ENCODE results near the gene LMAN1L. TPM values are rescaled to one million over a fixed set of nuclear protein-coding genes. Genes with fewer than 3 reads are reported as not detected.

Gene LMAN1L
- total RNA-seq, 1 donor from 2014 or later = not detected

DNA sequence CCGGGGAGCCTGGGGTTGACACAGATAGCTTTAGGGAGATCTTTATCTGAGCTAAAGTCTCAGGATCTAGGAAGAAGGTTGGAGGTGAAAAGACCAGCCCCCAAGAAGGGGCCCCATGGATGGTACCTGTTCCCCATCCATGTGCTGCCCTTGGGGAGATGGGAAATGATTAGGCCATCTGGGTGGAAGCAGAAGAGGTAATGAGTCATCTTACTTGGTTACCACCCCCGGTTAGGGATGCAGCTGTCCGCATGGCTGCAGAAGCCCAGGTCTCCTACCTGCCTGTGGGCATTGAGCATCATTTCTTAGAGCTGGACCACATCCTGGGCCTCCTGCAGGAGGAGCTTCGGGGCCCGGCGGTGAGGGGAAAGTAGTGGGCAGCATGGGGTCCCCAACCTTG lies 10.7 kb downstream of the LMAN1L start:
- Histone ChIP-seq H3K36me3 (no peaks in the 10 kb centered on the region), H3K27me3 (no peaks in the 10 kb centered on the region), H3K27ac (no peak overlapping the region), H3K4me3 (no peak overlapping the region), H3K9me3 (no peaks in the 10 kb centered on the region), H3K4me1 (peaks cover 7% of the 10 kb centered on the region)
- no peak for TF ChIP-seq POLR2AphosphoS5 (IDR thresholded peaks at IDR 0.05; ENCODE audit: insufficient read depth in 1 of 2, low read depth in 1 of 2)
- intact Hi-C loops (cut with DNase I) = no loop called here
- DNase-seq (ENCODE audit: extremely low spot score in 2 of 2) = no peak

DNA sequence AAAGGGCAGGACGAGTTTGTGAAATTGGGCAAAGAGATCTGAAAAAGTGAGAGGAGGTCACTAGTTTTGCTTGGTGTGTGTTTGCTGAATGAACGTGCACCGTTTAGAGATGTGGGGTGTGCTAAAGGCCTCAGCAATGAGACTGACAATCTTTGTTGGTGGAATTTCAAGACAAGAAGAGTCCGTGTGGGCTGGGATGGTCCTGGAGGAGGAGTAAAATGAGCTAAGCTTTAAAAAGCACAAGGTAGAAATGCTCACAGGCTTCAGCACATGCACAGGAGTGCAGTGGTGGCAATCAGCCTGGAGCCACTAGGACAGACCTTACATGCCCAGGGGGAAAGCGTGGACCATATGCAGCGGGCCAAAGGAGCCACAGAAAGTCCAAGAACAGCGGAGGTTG lies 12.3 kb downstream of the LMAN1L start:
- intact Hi-C loops (cut with DNase I) = no loop called here
- Histone ChIP-seq H3K9me3 (no peaks in the 10 kb centered on the region), H3K36me3 (no peaks in the 10 kb centered on the region), H3K4me1 (no peaks in the 10 kb centered on the region), H3K4me3 (no peak overlapping the region), H3K27me3 (no peaks in the 10 kb centered on the region), H3K27ac (no peak overlapping the region)
- no peak for DNase-seq (ENCODE audit: extremely low spot score in 2 of 2)
- TF ChIP-seq, protein P1, sequence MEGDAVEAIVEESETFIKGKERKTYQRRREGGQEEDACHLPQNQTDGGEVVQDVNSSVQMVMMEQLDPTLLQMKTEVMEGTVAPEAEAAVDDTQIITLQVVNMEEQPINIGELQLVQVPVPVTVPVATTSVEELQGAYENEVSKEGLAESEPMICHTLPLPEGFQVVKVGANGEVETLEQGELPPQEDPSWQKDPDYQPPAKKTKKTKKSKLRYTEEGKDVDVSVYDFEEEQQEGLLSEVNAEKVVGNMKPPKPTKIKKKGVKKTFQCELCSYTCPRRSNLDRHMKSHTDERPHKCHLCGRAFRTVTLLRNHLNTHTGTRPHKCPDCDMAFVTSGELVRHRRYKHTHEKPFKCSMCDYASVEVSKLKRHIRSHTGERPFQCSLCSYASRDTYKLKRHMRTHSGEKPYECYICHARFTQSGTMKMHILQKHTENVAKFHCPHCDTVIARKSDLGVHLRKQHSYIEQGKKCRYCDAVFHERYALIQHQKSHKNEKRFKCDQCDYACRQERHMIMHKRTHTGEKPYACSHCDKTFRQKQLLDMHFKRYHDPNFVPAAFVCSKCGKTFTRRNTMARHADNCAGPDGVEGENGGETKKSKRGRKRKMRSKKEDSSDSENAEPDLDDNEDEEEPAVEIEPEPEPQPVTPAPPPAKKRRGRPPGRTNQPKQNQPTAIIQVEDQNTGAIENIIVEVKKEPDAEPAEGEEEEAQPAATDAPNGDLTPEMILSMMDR (IDR thresholded peaks at IDR 0.05) = no peak
- TF ChIP-seq POLR2A (IDR thresholded peaks at IDR 0.05) (no peak), POLR2AphosphoS5 (IDR thresholded peaks at IDR 0.05; ENCODE audit: insufficient read depth in 1 of 2, low read depth in 1 of 2) (no peak)

DNA sequence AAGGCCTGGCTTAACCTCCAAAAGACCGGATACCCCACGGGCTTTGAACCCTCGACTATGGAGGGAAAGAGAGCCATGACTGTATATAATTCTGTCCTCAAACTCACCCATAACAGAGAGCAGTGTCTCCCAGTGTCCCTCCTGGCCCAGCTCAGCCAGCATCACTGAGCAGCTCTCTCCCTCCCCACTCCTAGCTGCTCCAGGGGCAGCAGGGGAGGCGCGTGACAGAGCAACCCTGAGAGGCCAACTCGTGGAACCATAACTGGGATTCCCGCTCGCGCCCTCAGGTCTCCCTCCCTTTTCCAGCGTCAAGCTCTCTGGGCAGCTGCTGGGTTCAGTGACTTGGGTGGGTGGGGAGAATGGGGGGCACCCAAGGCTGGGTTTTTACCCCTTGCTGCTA lies 13.2 kb downstream of the LMAN1L start:
- no peaks in the 10 kb centered on the region for H3K27me3 ChIP-seq
- H3K4me1 ChIP-seq = no peaks in the 10 kb centered on the region
- TF ChIP-seq, protein P1 (IDR thresholded peaks at IDR 0.05) = no peak
- no peak for TF ChIP-seq POLR2AphosphoS5 (IDR thresholded peaks at IDR 0.05; ENCODE audit: insufficient read depth in 1 of 2, low read depth in 1 of 2)
- intact Hi-C loops (cut with DNase I) = no loop called here
- no peak overlapping the region for H3K27ac ChIP-seq
- no peaks in the 10 kb centered on the region for H3K36me3 ChIP-seq
- no peak for DNase-seq (ENCODE audit: extremely low spot score in 2 of 2)
- no peak overlapping the region for H3K4me3 ChIP-seq
- no peaks in the 10 kb centered on the region for H3K9me3 ChIP-seq

DNA sequence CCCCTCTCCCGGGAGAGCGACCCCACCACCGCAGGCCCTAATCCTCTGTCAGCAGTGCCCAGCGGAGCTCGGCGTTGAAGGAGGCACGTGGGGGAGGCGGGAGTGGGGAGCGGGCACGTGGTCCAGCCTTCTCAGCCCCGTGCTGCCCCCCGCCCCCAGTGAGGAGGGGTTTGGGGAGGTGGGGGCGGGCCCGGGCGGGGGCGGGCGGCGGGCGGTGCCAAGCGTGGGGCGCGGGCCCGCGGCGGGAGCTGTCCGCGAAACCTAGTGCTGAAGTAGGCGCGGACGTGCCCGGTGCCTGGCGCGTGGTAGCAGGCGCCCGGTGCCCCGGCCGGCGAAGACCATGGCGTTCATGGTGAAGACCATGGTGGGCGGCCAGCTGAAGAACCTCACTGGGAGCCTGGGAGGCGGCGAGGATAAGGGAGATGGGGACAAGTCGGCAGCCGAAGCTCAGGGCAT lies 13.8 kb downstream of the LMAN1L start, which contains the start of gene CPLX3:
Gene CPLX3 (plus strand): TSS at position 264 of the 456 bp plus-strand sequence. CDS start 77 bp downstream, at position 341.
- Histone ChIP-seq H3K27ac (no peak within 1 kb of the TSS), H3K36me3 (no peaks in the 10 kb centered on the region), H3K4me1 (no peaks in the 10 kb centered on the region), H3K4me3 (no peak within 1 kb of the TSS), H3K9me3 (no peaks in the 10 kb centered on the region), H3K27me3 (no peaks in the 10 kb centered on the region)
- DNase-seq (ENCODE audit: extremely low spot score in 2 of 2) = no peak
- TF ChIP-seq POLR2AphosphoS5 (IDR thresholded peaks at IDR 0.05; ENCODE audit: insufficient read depth in 1 of 2, low read depth in 1 of 2) (no peak), POLR2A (IDR thresholded peaks at IDR 0.05) (no peak)
- TF ChIP-seq, protein P1 (IDR thresholded peaks at IDR 0.05) = no peak
- intact Hi-C loops (cut with DNase I) = no loop called here

DNA sequence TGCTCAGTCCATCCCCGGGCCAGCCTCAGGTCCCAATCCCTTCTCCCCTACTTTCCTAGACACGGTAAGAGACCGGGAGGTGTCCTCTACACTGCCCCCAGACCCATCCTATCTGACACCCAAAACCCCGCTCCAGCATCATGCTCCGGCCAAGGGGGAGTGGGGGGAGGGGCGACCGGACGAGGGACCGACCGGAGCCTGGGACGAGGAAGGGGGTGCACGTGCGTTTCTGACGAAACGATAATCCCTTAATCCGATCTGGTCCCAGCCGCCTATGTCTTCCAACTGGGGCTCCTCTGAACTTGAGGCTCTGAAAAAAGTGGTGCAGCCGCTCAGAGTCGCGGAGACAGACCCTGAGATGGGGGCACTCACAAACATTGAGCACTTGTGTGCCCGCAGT lies 14.3 kb downstream of the LMAN1L start:
- no peaks in the 10 kb centered on the region for H3K9me3 ChIP-seq
- H3K27me3 ChIP-seq = no peaks in the 10 kb centered on the region
- H3K27ac ChIP-seq = no peak overlapping the region
- H3K4me3 ChIP-seq = no peak overlapping the region
- TF ChIP-seq, protein P1 (IDR thresholded peaks at IDR 0.05) = no peak
- TF ChIP-seq POLR2A (IDR thresholded peaks at IDR 0.05) (no peak), POLR2AphosphoS5 (IDR thresholded peaks at IDR 0.05; ENCODE audit: insufficient read depth in 1 of 2, low read depth in 1 of 2) (no peak)
- DNase-seq (ENCODE audit: extremely low spot score in 2 of 2) = no peak
- no peaks in the 10 kb centered on the region for H3K4me1 ChIP-seq
- intact Hi-C loops (cut with DNase I) = no loop called here
- H3K36me3 ChIP-seq = no peaks in the 10 kb centered on the region

All from vagina (tissue), 2 donors.